ENCODE data around the gene WIZ. TPM values are rescaled to one million over a fixed set of nuclear protein-coding genes. Genes with fewer than 3 reads are reported as not detected.

WIZ gene
- total RNA-seq, 2 experiments from 2014 or later, result 16.5 to 16.7 TPM

DNA sequence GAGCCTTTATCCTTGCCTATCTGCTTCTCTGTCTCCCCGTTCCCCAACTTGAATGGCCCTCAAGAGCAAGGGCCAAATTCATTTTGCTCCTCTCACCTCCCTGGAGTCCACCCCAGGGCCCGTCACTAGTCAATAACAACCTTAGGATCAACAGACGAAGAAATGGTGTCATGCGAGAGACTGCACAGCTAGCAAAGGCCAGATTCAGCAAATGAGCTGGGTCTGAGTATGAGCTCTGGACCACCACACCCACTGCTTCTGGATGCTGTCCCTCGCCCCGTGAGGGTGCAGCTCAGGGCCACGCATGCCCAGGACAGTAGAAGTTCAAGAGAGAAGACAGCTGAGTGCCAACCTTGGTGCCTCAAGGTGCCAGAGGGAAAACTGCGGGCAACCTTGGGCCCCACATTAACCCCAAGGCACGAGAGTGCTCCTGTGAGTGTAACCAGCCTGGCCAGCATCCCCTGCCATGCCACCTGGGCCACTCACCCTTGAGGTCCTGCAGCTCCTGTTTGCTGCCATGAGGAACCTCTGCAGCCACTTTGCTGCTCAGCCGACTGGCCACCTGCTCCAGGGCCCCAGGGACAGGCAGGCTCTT, 19.1 kb downstream of the WIZ start:
- Mint-ChIP-seq H3K4me3 (peak overlapping the region; percentile 97), H3K27me3 (ENCODE audit: low read depth) (no peaks in the 10 kb centered on the region), H3K27ac (no peak overlapping the region), H3K9me3 (no peaks in the 10 kb centered on the region), H3K4me1 (ENCODE audit: low read depth) (peaks cover 30% of the 10 kb centered on the region), H3K36me3 (ENCODE audit: low read depth) (peaks cover 28% of the 10 kb centered on the region)
- no peak for DNase-seq
- intact Hi-C loops (cut with micrococcal nuclease), result loop anchor here (5.0 kb wide), 1 partner anchor 127 kb away; no protein-coding TSS in a partner anchor
- CTCF ChIA-PET, result interaction anchor here (3.2 kb wide), 1 partner anchor 125 kb away, joined by 9 read pairs; no protein-coding TSS in a partner anchor

DNA sequence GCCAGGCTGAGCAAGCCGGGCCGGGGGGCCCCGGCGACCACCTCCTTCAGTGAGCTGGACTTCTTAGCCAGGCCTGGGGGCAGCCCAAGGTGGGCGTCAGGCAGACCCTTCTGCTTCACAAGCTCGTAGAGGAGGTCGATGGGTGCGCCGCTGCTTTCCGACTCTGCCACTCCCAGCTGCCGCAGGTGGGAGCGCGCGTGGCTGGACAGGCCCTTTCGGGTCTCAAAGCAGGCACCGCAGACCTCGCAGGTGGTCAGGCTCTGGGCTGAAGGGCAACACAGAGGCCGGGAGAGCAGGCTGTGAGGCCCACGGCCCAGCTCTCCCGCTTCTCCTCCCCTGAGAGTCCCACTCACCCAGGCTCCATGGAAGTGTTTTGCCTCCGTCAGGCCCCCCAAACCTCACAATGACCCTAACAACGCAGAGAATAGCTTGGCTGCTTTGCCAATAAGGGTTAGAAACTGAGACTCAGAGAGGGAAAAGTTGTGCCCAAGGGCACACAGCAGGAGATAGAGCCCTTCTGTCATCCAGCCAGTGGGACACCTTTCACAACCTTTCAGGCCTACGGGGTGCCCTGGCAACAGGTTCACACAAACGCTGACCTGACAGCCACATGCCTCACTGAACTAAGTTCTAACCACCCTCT, 19.8 kb downstream of the WIZ start:
- no peak overlapping the region for H3K4me3 Mint-ChIP-seq
- no peak for DNase-seq
- no peaks in the 10 kb centered on the region for H3K27me3 Mint-ChIP-seq (ENCODE audit: low read depth)
- H3K4me1 Mint-ChIP-seq (ENCODE audit: low read depth), result peaks cover 30% of the 10 kb centered on the region
- intact Hi-C loops (cut with micrococcal nuclease), result loop anchor here (5.0 kb wide), 1 partner anchor 127 kb away; no protein-coding TSS in a partner anchor
- no peak overlapping the region for H3K27ac Mint-ChIP-seq
- peaks cover 28% of the 10 kb centered on the region for H3K36me3 Mint-ChIP-seq (ENCODE audit: low read depth)
- CTCF ChIA-PET, result interaction anchor here (0.6 to 3.2 kb wide), 2 partner anchors 10 to 126 kb away, joined by 3 to 9 read pairs; no protein-coding TSS in a partner anchor
- H3K9me3 Mint-ChIP-seq, result no peaks in the 10 kb centered on the region

DNA sequence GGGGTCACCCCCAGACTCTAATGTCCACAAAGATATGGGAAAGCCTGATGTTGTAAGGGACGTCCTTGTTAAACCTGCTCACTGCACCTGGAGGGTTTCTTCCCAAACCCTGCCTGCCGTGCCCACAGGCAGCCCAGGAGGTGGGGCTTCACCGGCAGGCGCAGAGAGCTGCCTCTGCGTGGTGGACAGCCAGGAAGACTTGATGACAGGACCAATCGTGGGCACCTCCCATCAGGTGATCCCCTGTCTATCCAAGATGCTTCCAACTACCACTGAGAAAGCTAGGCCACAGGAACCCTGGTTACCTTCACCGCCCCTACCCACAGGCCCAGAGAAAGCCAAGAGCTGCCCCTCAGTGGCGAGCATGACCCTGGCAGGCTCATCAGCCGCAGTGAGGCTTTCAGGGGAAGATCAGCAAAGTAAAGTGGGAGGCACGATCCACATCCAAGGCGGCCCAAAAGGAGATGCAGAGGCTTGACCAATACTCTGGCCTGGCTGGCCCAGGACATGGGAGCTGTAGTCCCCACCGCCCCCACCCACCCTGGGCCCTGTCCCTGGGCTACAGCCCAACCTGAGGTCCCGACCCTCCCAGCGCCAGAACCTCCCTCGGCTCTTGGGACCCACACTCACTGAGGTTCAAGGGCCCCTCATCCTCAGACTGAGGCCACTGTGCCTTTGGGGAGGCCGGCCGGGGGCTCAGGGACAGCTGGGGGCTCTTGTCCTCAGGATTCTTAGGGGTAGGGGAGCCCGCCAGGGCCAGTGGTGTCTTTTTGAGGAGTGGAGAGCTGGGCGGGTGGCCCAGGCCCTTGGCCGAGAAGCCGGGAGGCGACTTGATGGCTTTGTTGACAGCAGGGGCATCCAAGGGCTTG, 20.6 kb downstream of the WIZ start:
- Mint-ChIP-seq H3K27ac (no peak overlapping the region), H3K4me3 (no peak overlapping the region), H3K27me3 (ENCODE audit: low read depth) (no peaks in the 10 kb centered on the region), H3K9me3 (no peaks in the 10 kb centered on the region), H3K36me3 (ENCODE audit: low read depth) (peaks cover 30% of the 10 kb centered on the region), H3K4me1 (ENCODE audit: low read depth) (peaks cover 30% of the 10 kb centered on the region)
- intact Hi-C loops (cut with micrococcal nuclease), result no loop called here
- CTCF ChIA-PET, result interaction anchor here (0.5 to 3.2 kb wide), 3 partner anchors 9 to 127 kb away, joined by 3 to 9 read pairs (median 3); no protein-coding TSS in a partner anchor
- DNase-seq, result no peak

DNA sequence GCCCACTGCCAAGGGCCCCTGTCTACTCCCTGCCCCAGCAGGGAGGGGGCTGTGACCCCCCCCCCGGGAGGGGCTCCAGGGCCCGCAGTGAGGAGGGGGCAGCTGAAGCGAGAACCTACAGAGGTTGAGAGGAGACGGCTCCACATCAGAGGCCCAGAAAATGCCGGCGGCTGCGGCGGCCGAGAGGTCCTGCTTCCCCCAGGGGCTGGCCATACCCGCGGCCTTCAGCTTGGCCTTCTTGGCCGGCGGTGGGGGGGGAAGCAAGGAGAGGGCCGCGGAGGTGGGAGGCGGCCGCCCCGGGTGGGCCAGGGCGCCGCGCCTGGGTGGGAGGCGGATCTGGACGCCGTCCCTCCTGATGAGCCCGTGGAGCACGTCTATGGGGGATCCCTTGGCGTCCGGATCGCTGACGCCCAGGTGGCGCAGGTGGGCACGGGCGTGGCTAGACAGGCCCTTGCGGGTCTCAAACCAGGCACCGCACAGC, 21.7 kb downstream of the WIZ start:
- CTCF ChIA-PET, result no interaction called here
- intact Hi-C loops (cut with micrococcal nuclease), result no loop called here
- Mint-ChIP-seq H3K4me1 (ENCODE audit: low read depth) (peaks cover 23% of the 10 kb centered on the region), H3K27ac (no peak overlapping the region), H3K4me3 (no peak overlapping the region), H3K9me3 (peaks cover 3% of the 10 kb centered on the region), H3K27me3 (ENCODE audit: low read depth) (no peaks in the 10 kb centered on the region), H3K36me3 (ENCODE audit: low read depth) (peaks cover 40% of the 10 kb centered on the region)
- DNase-seq, result no peak

DNA sequence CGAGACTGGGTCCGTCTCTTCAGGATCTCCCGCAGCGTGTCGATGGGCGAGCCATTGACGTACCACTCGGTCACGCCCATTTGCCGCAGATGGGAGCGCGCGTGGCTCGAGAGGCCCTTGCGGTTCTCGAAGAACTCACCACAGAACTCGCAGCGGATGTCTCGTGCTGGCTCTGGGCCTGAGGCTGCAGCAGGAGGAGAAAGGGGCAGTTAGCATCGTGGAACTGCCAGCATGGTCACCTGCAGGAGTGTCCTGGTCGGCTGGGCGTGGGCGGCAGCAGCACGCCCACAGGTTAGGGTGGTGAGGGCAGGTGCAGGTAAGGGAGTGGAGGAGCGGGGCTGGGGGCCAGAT, 22.4 kb downstream of the WIZ start:
- DNase-seq, result no peak
- intact Hi-C loops (cut with micrococcal nuclease), result no loop called here
- Mint-ChIP-seq H3K27ac (no peak overlapping the region), H3K27me3 (ENCODE audit: low read depth) (no peaks in the 10 kb centered on the region), H3K9me3 (peaks cover 3% of the 10 kb centered on the region), H3K4me1 (ENCODE audit: low read depth) (peaks cover 22% of the 10 kb centered on the region), H3K36me3 (ENCODE audit: low read depth) (peaks cover 47% of the 10 kb centered on the region), H3K4me3 (no peak overlapping the region)
- CTCF ChIA-PET, result no interaction called here

DNA sequence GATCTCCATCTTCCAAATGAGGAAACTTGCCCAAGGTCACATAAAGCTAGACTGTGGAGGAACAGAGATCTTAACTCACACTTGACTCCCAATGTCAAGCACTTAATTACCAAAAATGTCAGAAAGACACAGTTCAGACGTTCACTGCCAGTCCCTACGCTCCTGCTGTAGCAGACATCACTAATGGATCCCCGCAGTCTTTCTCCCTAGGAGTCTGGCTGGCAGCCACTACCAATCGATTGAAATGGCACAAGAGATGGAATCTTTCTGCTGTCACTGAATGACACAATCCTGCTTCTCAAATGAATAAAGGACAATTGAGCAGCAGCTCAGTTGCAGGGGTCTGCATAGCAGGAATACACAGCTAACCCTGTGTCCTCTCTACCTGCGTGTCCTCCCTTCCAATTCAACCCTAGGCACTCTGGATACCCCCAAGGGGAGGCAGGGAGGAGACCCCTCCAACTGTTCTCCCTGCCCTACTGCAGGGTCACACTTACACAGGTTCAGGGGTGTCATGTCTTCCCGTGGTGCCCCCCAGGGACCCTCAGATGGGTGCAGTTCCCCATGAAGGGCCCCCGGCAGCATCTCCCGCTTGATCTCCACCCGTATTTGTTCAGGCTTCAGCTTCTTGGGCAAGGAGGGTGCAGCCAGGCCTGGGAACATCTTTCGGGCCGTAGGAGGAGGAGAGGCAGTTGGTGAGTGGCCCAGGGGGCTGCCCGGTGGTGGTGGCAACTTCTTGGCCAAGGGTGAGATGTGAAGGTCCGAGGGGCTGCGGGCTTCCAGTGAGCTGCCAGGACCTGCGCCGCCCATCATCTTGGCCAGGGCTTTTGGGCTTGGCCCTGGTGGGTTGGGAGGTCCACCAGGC, 23.0 kb downstream of the WIZ start:
- Mint-ChIP-seq H3K27ac (no peak overlapping the region), H3K4me1 (ENCODE audit: low read depth) (peaks cover 21% of the 10 kb centered on the region), H3K4me3 (no peak overlapping the region), H3K9me3 (peaks cover 3% of the 10 kb centered on the region), H3K36me3 (ENCODE audit: low read depth) (peaks cover 47% of the 10 kb centered on the region), H3K27me3 (ENCODE audit: low read depth) (no peaks in the 10 kb centered on the region)
- CTCF ChIA-PET, result no interaction called here
- intact Hi-C loops (cut with micrococcal nuclease), result no loop called here
- no peak for DNase-seq

DNA sequence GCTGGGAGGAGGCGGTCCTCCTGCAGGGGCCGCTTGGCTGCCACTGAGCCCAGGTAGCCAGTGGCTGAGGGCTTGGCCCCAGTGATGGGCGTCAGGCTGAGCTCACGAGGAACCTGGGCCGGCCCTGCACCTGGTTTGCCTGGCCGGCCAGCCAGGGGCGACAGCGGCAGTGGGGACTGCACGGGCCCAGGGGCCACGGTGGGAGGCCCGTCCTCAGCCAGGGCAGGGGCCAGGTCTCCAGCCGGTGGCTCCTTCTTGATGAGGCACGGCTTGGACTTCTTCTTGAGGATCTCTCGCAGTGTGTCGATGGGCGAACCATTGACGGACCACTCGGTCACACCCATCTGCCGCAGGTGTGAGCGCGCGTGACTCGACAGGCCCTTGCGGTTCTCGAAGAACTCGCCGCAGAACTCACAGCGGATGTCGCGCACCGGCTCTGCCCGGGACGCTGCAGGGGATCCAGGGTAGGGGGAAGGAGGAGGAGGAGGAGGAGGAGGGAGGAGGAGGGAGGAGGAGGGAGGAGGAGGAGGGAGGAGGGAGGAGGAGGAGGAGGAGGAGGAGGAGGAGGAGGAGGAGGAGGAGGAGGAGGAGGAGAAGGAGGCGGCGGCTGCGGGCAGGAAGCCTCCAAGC, 24.3 kb downstream of the WIZ start:
- H3K27ac Mint-ChIP-seq, result no peak overlapping the region
- H3K36me3 Mint-ChIP-seq (ENCODE audit: low read depth), result peaks cover 45% of the 10 kb centered on the region
- intact Hi-C loops (cut with micrococcal nuclease), result no loop called here
- CTCF ChIA-PET, result no interaction called here
- H3K9me3 Mint-ChIP-seq, result peaks cover 3% of the 10 kb centered on the region
- H3K4me1 Mint-ChIP-seq (ENCODE audit: low read depth), result peaks cover 8% of the 10 kb centered on the region
- H3K27me3 Mint-ChIP-seq (ENCODE audit: low read depth), result no peaks in the 10 kb centered on the region
- H3K4me3 Mint-ChIP-seq, result no peak overlapping the region
- DNase-seq, result no peak

DNA sequence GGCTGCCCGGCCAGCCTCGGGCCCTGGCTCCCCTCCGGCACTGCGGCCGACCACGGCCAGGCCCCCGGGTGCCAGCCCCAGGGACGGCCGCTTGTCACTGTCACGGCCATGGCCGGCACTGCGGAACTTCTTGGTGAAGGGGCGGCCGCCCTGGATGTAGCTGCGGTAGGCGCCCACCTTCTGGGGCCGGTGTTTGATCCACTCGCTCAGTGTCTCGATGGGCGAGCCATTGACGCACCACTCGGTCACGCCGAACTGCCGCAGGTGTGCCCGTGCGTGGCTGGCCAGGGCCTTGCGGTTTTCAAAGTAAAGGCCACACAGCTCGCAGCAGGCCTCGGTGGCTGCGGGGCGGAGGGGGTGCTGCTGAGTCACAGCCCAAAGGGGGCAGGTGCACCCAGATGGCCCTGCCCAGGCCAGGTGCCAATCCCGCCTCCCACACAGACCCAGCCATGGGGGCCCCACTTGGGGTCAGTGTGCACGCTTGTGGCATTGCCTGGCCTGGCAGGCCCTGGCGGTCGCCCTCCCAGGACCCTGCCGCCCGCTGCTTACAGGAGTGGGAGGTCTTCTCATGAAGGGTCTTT, 25.0 kb downstream of the WIZ start:
- Mint-ChIP-seq H3K27ac (no peak overlapping the region), H3K4me3 (no peak overlapping the region), H3K27me3 (ENCODE audit: low read depth) (no peaks in the 10 kb centered on the region), H3K36me3 (ENCODE audit: low read depth) (peaks cover 43% of the 10 kb centered on the region), H3K9me3 (peaks cover 3% of the 10 kb centered on the region), H3K4me1 (ENCODE audit: low read depth) (peaks cover 6% of the 10 kb centered on the region)
- CTCF ChIA-PET, result no interaction called here
- no peak for DNase-seq
- intact Hi-C loops (cut with micrococcal nuclease), result no loop called here

DNA sequence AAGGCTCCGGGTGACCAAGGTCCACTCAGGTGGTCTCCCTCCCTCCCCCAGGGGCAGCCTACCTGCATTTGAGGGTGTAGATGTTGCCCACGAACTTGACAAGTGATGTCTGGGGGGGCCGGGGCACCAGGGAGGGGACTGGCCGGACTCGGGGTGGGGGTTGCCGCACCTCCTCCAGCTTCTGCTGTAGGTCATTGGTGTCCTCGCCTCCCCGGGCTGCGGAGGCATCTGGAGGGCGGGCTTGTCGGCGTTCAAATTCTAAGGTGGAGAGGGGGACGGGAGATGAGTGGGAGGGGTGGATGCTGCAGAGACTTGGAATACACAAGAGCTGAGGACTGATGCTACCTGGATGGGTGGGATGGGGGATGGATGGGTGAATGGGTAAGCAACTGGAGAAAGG, 25.6 kb downstream of the WIZ start:
- Mint-ChIP-seq H3K9me3 (peaks cover 3% of the 10 kb centered on the region), H3K27me3 (ENCODE audit: low read depth) (no peaks in the 10 kb centered on the region), H3K4me3 (no peak overlapping the region), H3K4me1 (ENCODE audit: low read depth) (peaks cover 12% of the 10 kb centered on the region), H3K36me3 (ENCODE audit: low read depth) (peaks cover 43% of the 10 kb centered on the region), H3K27ac (no peak overlapping the region)
- intact Hi-C loops (cut with micrococcal nuclease), result no loop called here
- DNase-seq, result no peak
- CTCF ChIA-PET, result no interaction called here

DNA sequence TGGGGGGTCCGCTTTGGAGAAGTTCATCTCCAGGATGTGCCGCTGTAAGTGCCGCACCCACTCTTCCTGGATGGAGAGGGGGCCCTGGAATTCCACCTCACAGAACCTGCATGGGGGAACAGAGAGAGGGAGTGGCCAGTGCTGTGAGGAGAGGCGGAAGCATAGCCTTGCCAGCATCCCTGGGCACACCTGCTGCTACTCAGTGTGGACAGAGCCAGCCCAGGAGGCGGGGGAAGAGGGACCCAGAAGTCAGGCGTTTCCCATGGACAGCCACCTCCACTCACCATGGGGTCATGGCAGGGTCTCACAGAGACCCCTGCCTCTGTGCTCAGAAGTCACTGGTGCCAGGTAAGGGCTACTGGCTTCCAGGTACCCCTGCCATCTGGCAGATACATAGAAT, 26.6 kb downstream of the WIZ start:
- Mint-ChIP-seq H3K4me1 (ENCODE audit: low read depth) (peaks cover 12% of the 10 kb centered on the region), H3K36me3 (ENCODE audit: low read depth) (peaks cover 40% of the 10 kb centered on the region), H3K9me3 (peaks cover 3% of the 10 kb centered on the region), H3K4me3 (no peak overlapping the region), H3K27me3 (ENCODE audit: low read depth) (no peaks in the 10 kb centered on the region), H3K27ac (no peak overlapping the region)
- CTCF ChIA-PET, result no interaction called here
- no peak for DNase-seq
- intact Hi-C loops (cut with micrococcal nuclease), result no loop called here

DNA sequence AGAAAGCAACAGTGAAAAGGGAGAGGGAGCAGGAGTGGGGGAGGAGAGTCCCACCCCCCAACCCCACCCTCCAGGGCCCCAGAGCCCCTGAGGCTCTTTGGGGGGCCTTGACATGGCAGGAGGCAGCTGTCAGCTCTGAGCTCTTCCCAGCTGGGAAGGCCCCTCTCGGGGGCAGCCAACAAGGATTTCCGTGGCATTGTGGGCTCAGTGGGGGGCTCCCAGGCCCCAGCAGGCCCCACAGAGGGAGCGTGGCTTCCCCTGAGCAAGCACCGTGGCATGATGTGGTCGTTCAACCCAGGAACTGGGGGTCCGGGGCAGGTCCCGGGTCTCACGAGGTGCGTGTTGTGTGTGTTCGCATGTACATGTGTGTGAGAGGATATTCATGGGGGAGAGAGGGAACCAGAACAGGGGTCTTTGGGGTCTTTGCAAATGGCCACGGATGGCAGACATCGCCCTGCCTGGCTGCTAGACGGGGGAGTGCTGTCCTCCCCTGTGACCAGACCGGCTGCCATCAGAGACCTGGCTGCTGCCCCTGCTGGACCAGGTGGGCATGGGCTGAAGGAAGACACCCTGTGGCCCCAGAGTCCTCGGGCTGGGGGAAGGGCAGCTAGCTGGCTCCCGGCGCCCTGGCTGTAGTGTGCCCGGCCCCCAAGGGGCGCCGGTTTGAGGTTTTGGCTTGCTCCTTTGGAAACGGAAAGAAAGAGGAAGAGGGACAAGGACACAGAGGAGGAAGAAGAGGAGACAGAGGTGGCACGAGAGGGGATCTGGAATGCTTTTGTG, 27.3 kb downstream of the WIZ start:
- Mint-ChIP-seq H3K27me3 (ENCODE audit: low read depth) (no peaks in the 10 kb centered on the region), H3K4me1 (ENCODE audit: low read depth) (peaks cover 18% of the 10 kb centered on the region), H3K4me3 (no peak overlapping the region), H3K27ac (no peak overlapping the region), H3K9me3 (peaks cover 3% of the 10 kb centered on the region), H3K36me3 (ENCODE audit: low read depth) (peaks cover 37% of the 10 kb centered on the region)
- intact Hi-C loops (cut with micrococcal nuclease), result no loop called here
- no peak for DNase-seq
- CTCF ChIA-PET, result interaction anchor here (6.8 kb wide), 1 partner anchor 133 kb away, joined by 79 read pairs; no protein-coding TSS in a partner anchor
